DMS79 treated with DMSO at 0.1 percent for 48 hours (cell line): ENCODE data around the gene RAE1.
A peak's percentile ranks its signal among the peaks of the same experiment; 100 is the strongest.
"Not testable (repeated sequence)": the region's sequence is repeated elsewhere in the genome, so short reads cannot be mapped to it uniquely, and the experiment has no call there.

Source experiments
- DNase-seq: peaks from one replicate; lab custom pipeline; 2025; lab: John Stamatoyannopoulos, UW

RAE1 gene

GRCh38 chr20:57326667-57327455, 24.2 kb upstream of the RAE1 start:
- DNase-seq, result peak; percentile 93

GRCh38 chr20:57327820-57328219, 23.2 kb upstream of the RAE1 start:
- DNase-seq, result no peak

GRCh38 chr20:57329608-57330221, 21.3 kb upstream of the RAE1 start, which contains the start of gene SPO11:
Gene SPO11 (plus strand): TSS chr20:57329803. CDS start chr20:57329868, 65 bp downstream.
- DNase-seq, result no peak

- no peak for DNase-seq
Measured at GRCh38 chr20:57330998-57331397, 20.1 kb upstream of the RAE1 start.

- peak; percentile 42 for DNase-seq
Measured at GRCh38 chr20:57332105-57333089, 18.7 kb upstream of the RAE1 start.

GRCh38 chr20:57335392-57335791, 15.7 kb upstream of the RAE1 start:
- no peak for DNase-seq

GRCh38 chr20:57341663-57342062, 9.4 kb upstream of the RAE1 start:
- no peak for DNase-seq

- peak; percentile 25 for DNase-seq
Measured at GRCh38 chr20:57342829-57343228, 8.2 kb upstream of the RAE1 start.

GRCh38 chr20:57346477-57346876, 4.6 kb upstream of the RAE1 start:
- peak; percentile 50 for DNase-seq

GRCh38 chr20:57347393-57347792, 3.7 kb upstream of the RAE1 start:
- DNase-seq, result no peak

- DNase-seq, result not testable (repeated sequence)
Measured at GRCh38 chr20:57348200-57348921, 2.7 kb upstream of the RAE1 start.

- not testable (repeated sequence) for DNase-seq
Measured at GRCh38 chr20:57348922-57349574, 2.0 kb upstream of the RAE1 start.

- no peak for DNase-seq
Measured at GRCh38 chr20:57350081-57350710, 859 bp upstream of the RAE1 start.

GRCh38 chr20:57350726-57351041, 371 bp upstream of the RAE1 start:
- not testable (repeated sequence) for DNase-seq

GRCh38 chr20:57352305-57352704, 1.2 kb downstream of the RAE1 start:
- no peak for DNase-seq

- DNase-seq, result no peak
Measured at GRCh38 chr20:57353351-57353750, 2.3 kb downstream of the RAE1 start.

- no peak for DNase-seq
Measured at GRCh38 chr20:57361517-57361916, 10.5 kb downstream of the RAE1 start.

GRCh38 chr20:57364451-57364850, 13.4 kb downstream of the RAE1 start:
- no peak for DNase-seq

GRCh38 chr20:57369596-57369995, 18.5 kb downstream of the RAE1 start:
- no peak for DNase-seq

- DNase-seq, result no peak
Measured at GRCh38 chr20:57370316-57370715, 19.3 kb downstream of the RAE1 start.

- no peak for DNase-seq
Measured at GRCh38 chr20:57371363-57371762, 20.3 kb downstream of the RAE1 start.
